Neuron (in vitro differentiated cells): ENCODE data around the gene S1PR3.
"Not testable (repeated sequence)": the region's sequence is repeated elsewhere in the genome, so short reads cannot be mapped to it uniquely, and the experiment has no call there.

Experiments
- H2AFZ ChIP-seq: one replicate; pipeline ENCODE4 v1.6.1; 2013; ENCODE audit warnings: low read depth, mild to moderate bottlenecking, inconsistent platforms, low read length, moderate library complexity
- H3K27me3 ChIP-seq: one replicate; pipeline ENCODE4 v1.6.1; 2013; ENCODE audit warnings: low read length; ENCODE audit not compliant: insufficient read depth
- H3K36me3 ChIP-seq: one replicate; pipeline ENCODE4 v1.6.1; 2013; ENCODE audit warnings: low read length; ENCODE audit not compliant: insufficient read depth
- H3K4me1 ChIP-seq: one replicate; pipeline ENCODE4 v1.6.1; 2013; ENCODE audit warnings: low read length; ENCODE audit not compliant: insufficient read depth
- H3K4me3 ChIP-seq: 2 replicates; pipeline ENCODE4 v1.5.1; 2013; ENCODE audit warnings: mild to moderate bottlenecking, low read length, moderate library complexity
- H3K9me3 ChIP-seq: one replicate; pipeline ENCODE4 v1.6.1; 2013; ENCODE audit warnings: low read length

Gene S1PR3

GRCh38 chr9:88991066-88992034, at the start of gene S1PR3:
TSS of gene S1PR3 (plus strand) at chr9:88991468. CDS start at chr9:89001201, 9,733 bp downstream.
- H3K9me3 ChIP-seq: peaks cover 3% of the 10 kb centered on the region
- peaks cover 23% of the 10 kb centered on the region for H3K4me1 ChIP-seq
- peak within 1 kb of the TSS; percentile 71 for H3K4me3 ChIP-seq
- H3K36me3 ChIP-seq: peaks cover 3% of the 10 kb centered on the region
- H3K27me3 ChIP-seq: peaks cover 7% of the 10 kb centered on the region
- H2AFZ ChIP-seq: peak within 1 kb of the TSS; percentile 70

DNA sequence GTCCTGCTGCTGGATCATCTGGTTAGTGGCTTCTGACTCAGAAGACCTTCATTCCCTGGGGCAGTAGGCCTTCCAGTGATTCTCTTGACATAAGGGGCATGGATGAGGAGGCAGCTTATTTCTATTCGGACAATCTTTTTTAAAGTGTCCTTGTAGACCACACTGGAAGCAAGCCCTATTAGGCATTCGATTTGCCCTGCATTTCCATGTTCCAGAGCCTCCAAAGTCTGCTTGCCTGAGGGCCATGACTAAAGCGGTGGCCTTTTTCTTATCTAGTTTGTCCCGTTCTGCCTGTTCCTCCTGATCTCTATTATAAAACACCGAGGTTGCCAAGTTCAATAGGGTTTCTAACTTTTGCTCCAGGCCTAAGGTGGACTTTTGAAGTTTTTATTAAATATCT, 49.7 kb upstream of the S1PR3 start:
- H3K4me3 ChIP-seq, H2AFZ ChIP-seq, H3K36me3 ChIP-seq, H3K4me1 ChIP-seq, H3K27me3 ChIP-seq, H3K9me3 ChIP-seq: not testable (repeated sequence)

GRCh38 chr9:88942411-88942810, 48.9 kb upstream of the S1PR3 start:
- no peaks in the 10 kb centered on the region for H3K27me3 ChIP-seq
- H2AFZ ChIP-seq: no peak overlapping the region
- no peaks in the 10 kb centered on the region for H3K9me3 ChIP-seq
- H3K36me3 ChIP-seq: no peaks in the 10 kb centered on the region
- no peak overlapping the region for H3K4me3 ChIP-seq
- H3K4me1 ChIP-seq: no peaks in the 10 kb centered on the region

DNA sequence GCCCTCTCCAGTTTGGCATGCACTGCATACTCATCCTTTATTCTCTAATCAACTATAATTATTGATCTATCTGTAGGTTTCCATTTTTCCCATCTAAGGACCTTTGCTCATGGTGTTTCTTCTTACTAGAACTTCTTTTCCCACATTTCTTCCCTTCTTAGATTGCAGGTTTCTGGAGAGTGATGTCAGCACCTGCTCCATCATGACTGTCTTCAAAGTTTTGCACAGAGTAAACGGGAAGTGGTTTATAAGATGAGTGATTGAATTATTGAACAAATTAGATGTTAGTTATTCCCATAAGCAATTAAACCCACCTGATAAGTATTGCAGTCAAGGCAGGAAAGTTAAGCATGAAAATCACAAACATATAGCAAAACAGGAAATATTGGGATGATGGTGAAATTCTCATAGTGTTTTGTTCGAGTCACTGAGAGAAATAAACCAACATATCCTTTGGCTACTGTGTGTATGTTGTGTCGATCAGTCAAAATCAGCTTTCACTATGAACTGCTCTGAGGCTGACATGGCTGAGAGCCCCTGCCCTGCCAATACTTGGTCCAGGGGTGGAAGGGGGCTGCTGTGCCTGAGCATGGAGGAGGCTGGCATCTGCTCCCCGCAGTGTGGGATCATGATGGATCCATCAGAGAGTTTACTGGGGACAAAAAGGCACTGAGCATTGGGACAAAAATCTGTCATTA, 45.5 kb upstream of the S1PR3 start:
- no peak overlapping the region for H3K4me3 ChIP-seq
- no peak overlapping the region for H2AFZ ChIP-seq
- no peaks in the 10 kb centered on the region for H3K27me3 ChIP-seq

DNA sequence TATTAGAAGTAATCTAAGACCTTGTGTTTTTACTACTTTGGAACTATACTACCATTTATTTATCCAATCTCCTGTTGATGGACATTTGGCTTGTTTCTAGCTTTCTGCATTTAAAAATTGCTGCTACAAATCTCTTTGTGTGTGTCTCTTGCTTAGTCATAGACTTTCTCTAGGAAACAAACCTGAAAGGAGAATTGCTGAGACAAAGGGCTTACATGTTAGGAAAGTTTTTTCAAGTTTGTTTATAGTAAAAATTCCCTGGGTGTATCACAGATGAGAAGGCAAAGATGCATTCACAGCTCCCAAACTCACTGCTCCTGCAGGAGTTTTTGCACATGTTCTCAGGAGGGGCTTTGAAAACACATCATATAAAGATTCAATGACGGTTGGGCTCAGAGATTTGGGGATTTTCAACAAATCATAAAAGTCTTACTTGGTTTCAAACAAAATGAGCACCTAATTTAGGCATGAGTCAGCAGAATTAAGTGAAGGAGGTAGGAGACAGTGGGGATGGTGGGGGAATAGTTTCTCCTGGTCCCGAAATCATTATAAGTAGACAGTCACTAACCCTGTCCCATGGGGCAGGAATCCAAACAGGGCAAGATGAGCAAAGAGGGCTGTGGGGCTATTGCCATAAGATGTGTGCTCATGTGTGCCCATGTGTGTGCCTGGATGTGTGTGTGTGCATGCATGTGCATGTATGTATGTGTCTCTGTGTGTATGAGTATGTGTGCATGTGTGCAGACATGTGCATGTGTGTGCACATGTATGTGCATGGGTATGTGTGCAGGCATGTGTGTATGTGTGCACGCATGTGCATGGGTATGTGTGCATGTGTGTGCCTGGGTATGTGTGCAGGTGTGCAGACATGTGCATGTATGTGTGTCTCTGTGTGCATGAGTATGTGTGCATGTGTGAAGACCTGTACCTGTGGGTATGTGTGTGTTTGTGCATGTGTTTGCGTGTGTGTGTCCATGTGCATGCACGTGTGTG, 43.4 kb upstream of the S1PR3 start:
- Histone ChIP-seq H3K4me1 (peaks cover 20% of the 10 kb centered on the region), H3K36me3 (no peaks in the 10 kb centered on the region), H3K27me3 (no peaks in the 10 kb centered on the region), H3K9me3 (no peaks in the 10 kb centered on the region), H2AFZ (no peak overlapping the region), H3K4me3 (no peak overlapping the region)

More for the DNA sequence above, 45.5 kb upstream of the S1PR3 start:
- no peaks in the 10 kb centered on the region for H3K9me3 ChIP-seq
- H3K4me1 ChIP-seq: peaks cover 20% of the 10 kb centered on the region
- no peaks in the 10 kb centered on the region for H3K36me3 ChIP-seq

DNA sequence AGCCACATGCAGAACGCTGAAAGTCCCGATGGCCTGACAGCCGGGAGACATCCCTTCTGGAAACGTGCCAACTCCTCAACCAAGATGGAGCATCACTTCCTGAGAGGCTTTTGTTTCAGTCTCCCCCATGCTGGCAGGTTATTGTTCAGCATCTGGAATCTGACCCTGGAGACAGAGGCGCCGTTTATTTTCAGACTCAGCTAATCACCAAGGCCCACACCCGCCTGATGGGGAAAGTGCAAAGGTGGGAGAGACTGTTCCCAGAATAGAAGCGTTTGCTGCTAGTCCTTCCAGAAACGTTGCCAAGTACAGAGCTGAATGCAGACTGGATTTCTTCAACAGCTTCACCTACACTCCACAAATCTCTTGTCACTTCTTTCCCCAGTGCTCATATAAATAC, 41.8 kb upstream of the S1PR3 start:
- Histone ChIP-seq H3K36me3 (no peaks in the 10 kb centered on the region), H3K9me3 (no peaks in the 10 kb centered on the region), H3K4me3 (no peak overlapping the region), H3K4me1 (peaks cover 20% of the 10 kb centered on the region), H2AFZ (no peak overlapping the region), H3K27me3 (no peaks in the 10 kb centered on the region)

GRCh38 chr9:88949961-88950340, 41.3 kb upstream of the S1PR3 start:
- Histone ChIP-seq H3K4me3 (no peak overlapping the region), H3K36me3 (no peaks in the 10 kb centered on the region), H3K27me3 (no peaks in the 10 kb centered on the region), H3K9me3 (no peaks in the 10 kb centered on the region), H3K4me1 (peaks cover 20% of the 10 kb centered on the region), H2AFZ (no peak overlapping the region)

DNA sequence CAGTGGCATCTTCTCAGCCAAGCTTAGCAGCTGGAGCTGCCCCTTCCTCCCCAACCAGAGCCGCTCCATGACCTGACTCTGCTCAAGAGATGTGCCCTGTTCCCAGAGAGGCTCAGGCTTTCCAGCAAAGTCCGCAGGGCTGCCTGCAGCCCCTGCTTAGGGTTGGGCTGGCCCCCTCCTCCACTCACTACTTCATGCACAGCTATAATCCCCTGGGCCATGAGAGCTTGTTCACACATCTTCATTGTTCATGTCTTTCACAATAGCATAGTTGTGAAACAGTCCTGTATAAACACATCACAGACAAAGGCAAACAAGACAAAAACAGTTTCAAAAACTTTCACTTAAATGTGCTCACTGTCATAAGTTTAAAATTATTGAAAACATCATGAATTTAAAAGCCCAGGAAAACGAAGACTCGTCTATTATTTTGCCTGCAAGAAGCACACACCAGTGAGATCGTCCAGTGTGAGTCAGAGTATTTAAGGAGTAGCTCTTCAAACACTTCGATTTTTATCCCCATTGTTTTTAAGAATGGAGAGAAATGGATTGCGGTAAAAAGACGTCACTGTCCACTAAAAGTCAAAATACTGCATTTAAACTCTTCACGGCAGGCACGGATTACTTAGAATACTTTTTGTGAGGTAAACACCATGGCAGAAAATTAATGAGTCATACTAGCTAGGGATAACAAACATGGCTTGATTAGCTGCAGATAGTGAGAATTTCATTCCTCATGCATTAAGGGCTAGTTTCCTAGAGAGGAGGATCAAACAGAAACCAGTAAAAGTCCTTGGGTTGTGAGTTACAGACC, 40.7 kb upstream of the S1PR3 start:
- no peaks in the 10 kb centered on the region for H3K27me3 ChIP-seq
- peaks cover 20% of the 10 kb centered on the region for H3K4me1 ChIP-seq
- no peak overlapping the region for H3K4me3 ChIP-seq
- H3K36me3 ChIP-seq: no peaks in the 10 kb centered on the region
- no peaks in the 10 kb centered on the region for H3K9me3 ChIP-seq
- H2AFZ ChIP-seq: no peak overlapping the region

- Histone ChIP-seq H2AFZ (no peak overlapping the region), H3K4me3 (no peak overlapping the region), H3K9me3 (no peaks in the 10 kb centered on the region), H3K4me1 (peaks cover 20% of the 10 kb centered on the region), H3K27me3 (no peaks in the 10 kb centered on the region), H3K36me3 (no peaks in the 10 kb centered on the region)
Observed at GRCh38 chr9:88951155-88951542, 40.1 kb upstream of the S1PR3 start.

- no peak overlapping the region for H3K4me3 ChIP-seq
- H3K4me1 ChIP-seq: peaks cover 20% of the 10 kb centered on the region
- no peaks in the 10 kb centered on the region for H3K36me3 ChIP-seq
- no peaks in the 10 kb centered on the region for H3K27me3 ChIP-seq
- H3K9me3 ChIP-seq: no peaks in the 10 kb centered on the region
- no peak overlapping the region for H2AFZ ChIP-seq
Observed at GRCh38 chr9:88952086-88952615, 39.1 kb upstream of the S1PR3 start.

GRCh38 chr9:88952976-88953375, 38.3 kb upstream of the S1PR3 start:
- Histone ChIP-seq H3K9me3 (no peaks in the 10 kb centered on the region), H3K36me3 (no peaks in the 10 kb centered on the region), H3K4me3 (no peak overlapping the region), H2AFZ (no peak overlapping the region), H3K4me1 (peaks cover 20% of the 10 kb centered on the region), H3K27me3 (no peaks in the 10 kb centered on the region)
